CD4-positive, CD25-positive, alpha-beta regulatory T cell (primary cell): ENCODE results near the gene CPN2. TPM values are rescaled to one million over a fixed set of nuclear protein-coding genes. Genes with fewer than 3 reads are reported as not detected.

ENCODE experiments used
- ATAC-seq, 2 donors: fragments of 150-1000 bp; cut with Tn5 transposase; one replicate each; pipeline ENCODE4 v1.10.0; 2021; ENCODE audit warnings: low read depth in 2 of 2, moderate number of reproducible peaks in 2 of 2, moderate library complexity in 1 of 2
- DNase-seq, 3 donors: peaks; one replicate each; pipeline versions ENCODE4 v3.0.0 to v3.0.0-alpha.2; 2012 to 2022; ENCODE audit warnings: mixed read lengths in 1 of 3
- H3K27ac ChIP-seq: one replicate; pipeline ENCODE4 v1.7.0; 2013; ENCODE audit warnings: mild to moderate bottlenecking, low read length; ENCODE audit not compliant: insufficient read depth, poor library complexity, severe bottlenecking
- H3K27me3 ChIP-seq: one replicate; pipeline ENCODE4 v1.7.0; 2013; ENCODE audit warnings: low read length; ENCODE audit not compliant: control insufficient read depth, insufficient read depth
- H3K36me3 ChIP-seq: one replicate; pipeline ENCODE4 v1.7.0; 2013; ENCODE audit warnings: mild to moderate bottlenecking, low read length, moderate library complexity; ENCODE audit not compliant: control insufficient read depth, insufficient read depth
- H3K4me1 ChIP-seq: 2 replicates; pipeline ENCODE4 v1.7.0; 2013; ENCODE audit warnings: mild to moderate bottlenecking, low read length; ENCODE audit not compliant: insufficient read depth, control insufficient read depth, poor library complexity, severe bottlenecking
- H3K4me3 ChIP-seq: one replicate; pipeline ENCODE4 v1.7.0; 2013; ENCODE audit warnings: low read depth, mild to moderate bottlenecking, low read length, moderate library complexity
- H3K9me3 ChIP-seq, 2 experiments: 1 replicate in 1 of 2; 2 replicates in 1 of 2; pipeline ENCODE4 v1.7.0; 2013; ENCODE audit warnings: low read length in 2 of 2, mild to moderate bottlenecking in 1 of 2, moderate library complexity in 1 of 2; ENCODE audit not compliant: control insufficient read depth in 2 of 2
- H3K27ac Mint-ChIP-seq, 3 donors: one replicate each; pipeline ENCODE4 v1.8.0; 2020 to 2022; ENCODE audit warnings: mild to moderate bottlenecking in 3 of 3, mixed read lengths in 3 of 3, moderate library complexity in 2 of 3
- H3K27me3 Mint-ChIP-seq: one replicate; pipeline ENCODE4 v1.8.0; 2022; ENCODE audit warnings: mild to moderate bottlenecking, mixed read lengths
- H3K36me3 Mint-ChIP-seq: one replicate; pipeline ENCODE4 v1.8.0; 2020; ENCODE audit warnings: mixed read lengths
- H3K4me1 Mint-ChIP-seq, 4 donors: one replicate each; pipeline ENCODE4 v1.8.0; 2020 to 2022; ENCODE audit warnings: mixed read lengths in 4 of 4, mild to moderate bottlenecking in 1 of 4
- H3K4me3 Mint-ChIP-seq, 4 donors: one replicate each; pipeline ENCODE4 v1.8.0; 2020 to 2022; ENCODE audit warnings: mild to moderate bottlenecking in 4 of 4, mixed read lengths in 4 of 4, moderate library complexity in 3 of 4
- H3K9me3 Mint-ChIP-seq, 7 donors: one replicate each; pipeline ENCODE4 v1.8.0; 2020 to 2022; ENCODE audit warnings: mixed read lengths in 7 of 7, mild to moderate bottlenecking in 3 of 7, moderate library complexity in 2 of 7
- polyA plus RNA-seq, 4 donors: library from polyadenylated mRNA; unstranded; fragments of 300-500 nt; fragmentation: Illumina TruSeq; gene quantifications; one replicate each; pipeline ENCODE4 v1.2.3, GENCODE V29; 2021
- total RNA-seq: library from RNA; stranded (reverse); gene quantifications from one replicate; pipeline ENCODE4 v1.2.3, GENCODE V29; 2022

The CPN2 gene
- total and polyA plus RNA-seq, 5 donors from 2014 or later, result not detected

DNA sequence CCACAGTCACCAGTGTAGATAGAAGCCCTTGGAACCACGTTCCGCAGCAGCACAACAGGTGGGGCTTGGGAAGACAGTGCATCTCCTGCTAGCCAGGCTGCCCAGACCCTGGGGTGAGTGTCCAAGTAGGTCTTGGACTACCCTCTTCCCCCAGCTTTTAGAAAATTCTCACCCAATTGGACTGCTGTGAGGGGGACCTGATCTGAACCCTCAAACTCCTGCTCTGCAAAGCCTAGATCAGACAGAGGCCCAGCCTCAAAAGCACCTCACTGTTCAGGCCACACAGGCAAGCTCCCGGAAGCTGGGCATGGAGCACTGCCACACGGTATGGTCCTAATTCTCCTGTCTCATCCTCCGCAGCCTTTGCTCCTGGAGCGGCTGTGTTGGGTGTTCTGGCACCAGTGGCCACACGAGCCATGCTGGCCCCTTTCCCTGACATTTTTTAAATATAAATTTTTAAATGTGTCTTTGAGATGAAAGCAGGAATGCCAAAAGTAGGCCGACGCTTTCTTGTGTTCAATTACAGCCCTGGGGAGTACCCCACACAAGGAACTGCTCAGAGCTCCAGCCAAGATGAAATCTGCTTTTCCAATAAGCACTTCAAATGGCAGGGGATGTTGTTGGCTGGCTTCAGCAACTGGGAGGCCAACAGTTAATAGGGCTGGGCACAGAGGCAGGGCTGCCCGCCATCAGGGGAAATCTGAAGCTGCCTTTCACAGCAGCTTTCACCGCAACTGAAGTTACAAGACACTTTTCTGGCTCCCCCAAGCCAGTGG, 40.9 kb downstream of the CPN2 start:
- Histone ChIP-seq H3K27me3 (no peaks in the 10 kb centered on the region), H3K9me3 (no peaks in the 10 kb centered on the region), H3K36me3 (no peaks in the 10 kb centered on the region), H3K4me1 (peaks cover 34% of the 10 kb centered on the region), H3K27ac (no peak overlapping the region), H3K4me3 (no peak overlapping the region)
- Mint-ChIP-seq H3K4me3 (no peak overlapping the region), H3K36me3 (no peaks in the 10 kb centered on the region), H3K27me3 (peaks cover 4% of the 10 kb centered on the region), H3K4me1 (peaks cover 24 to 62% (median 38%) of the 10 kb centered on the region in 4 donors), H3K9me3 (no peaks in the 10 kb centered on the region), H3K27ac (peak overlapping the region in 2 of 3 donors; percentile 22 to 52)
- ATAC-seq (no peak), DNase-seq (no peak)

DNA sequence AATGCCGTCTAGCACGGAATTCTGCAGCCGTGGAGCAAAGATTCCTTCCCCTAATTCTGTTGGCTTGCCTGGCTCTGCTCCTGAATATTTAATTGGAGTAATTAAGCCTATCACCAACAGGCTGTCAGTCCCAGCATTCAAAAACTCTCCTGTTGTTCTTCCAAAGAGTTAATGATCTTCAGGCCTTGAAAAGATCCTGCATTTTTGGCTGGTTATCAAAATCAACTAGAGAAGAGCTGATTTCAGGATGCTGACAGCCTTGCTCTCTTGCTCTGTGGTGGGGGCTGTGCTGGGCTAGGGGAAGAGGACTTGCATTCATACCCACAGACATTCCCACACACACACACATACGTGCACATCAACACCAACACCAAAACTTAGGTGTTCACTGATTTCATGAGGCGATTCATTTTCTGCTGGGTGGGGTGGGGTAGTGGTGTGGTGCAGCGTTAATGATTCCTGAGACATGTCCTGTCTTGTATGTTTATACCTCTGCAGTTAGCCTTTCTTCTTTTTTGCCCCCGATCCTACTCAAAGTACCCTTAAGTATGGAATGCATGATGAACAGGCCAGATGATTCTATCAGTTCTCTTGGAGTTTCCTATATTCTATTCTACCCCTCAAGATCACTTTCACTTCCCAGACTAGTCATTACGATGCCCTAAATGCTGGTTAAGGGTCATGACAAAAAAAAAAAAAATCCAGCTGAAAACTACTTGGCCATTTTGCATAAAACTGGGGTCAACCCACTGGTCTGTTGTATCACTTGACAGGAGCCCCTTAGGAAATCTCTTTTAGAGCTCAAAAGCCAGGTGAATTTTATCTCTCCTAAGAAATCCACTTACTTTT, 42.3 kb downstream of the CPN2 start:
- H3K27ac ChIP-seq, result no peak overlapping the region
- H3K27me3 ChIP-seq, result no peaks in the 10 kb centered on the region
- DNase-seq (no peak), ATAC-seq (no peak)
- H3K4me1 Mint-ChIP-seq, result peaks cover 24 to 64% (median 40%) of the 10 kb centered on the region in 4 donors
- no peak overlapping the region for H3K4me3 ChIP-seq
- H3K4me3 Mint-ChIP-seq, result peak overlapping the region in 1 of 4 donors; percentile 7
- H3K36me3 Mint-ChIP-seq, result no peaks in the 10 kb centered on the region
- H3K4me1 ChIP-seq, result peaks cover 38% of the 10 kb centered on the region
- peak overlapping the region in 2 of 3 donors; percentile 2 to 60 for H3K27ac Mint-ChIP-seq
- no peaks in the 10 kb centered on the region for H3K9me3 ChIP-seq
- H3K36me3 ChIP-seq, result no peaks in the 10 kb centered on the region
- H3K27me3 Mint-ChIP-seq, result no peaks in the 10 kb centered on the region
- peaks cover 0 to 4% (median 1%) of the 10 kb centered on the region in 7 donors for H3K9me3 Mint-ChIP-seq

DNA sequence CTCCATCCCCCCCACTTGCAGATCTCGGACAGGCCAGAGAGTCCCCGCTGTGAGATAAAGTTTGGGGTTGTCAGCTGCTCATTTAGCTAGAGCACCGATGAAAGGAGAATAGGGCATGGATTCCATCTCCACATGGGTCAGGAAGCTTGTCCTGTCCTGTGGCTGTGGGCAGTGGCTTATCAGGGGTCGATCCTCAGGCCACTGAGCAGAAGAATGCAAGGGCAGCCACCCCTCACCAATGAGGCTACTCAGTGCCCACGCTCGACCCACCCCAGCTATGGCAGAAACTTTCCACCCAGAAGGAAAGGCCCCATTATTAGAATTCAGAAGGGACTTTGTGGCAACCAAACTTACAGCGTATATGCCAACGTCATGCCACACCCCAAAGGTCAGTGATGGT, 43.3 kb downstream of the CPN2 start:
- ATAC-seq, result no peak
- Histone ChIP-seq H3K9me3 (no peaks in the 10 kb centered on the region), H3K4me1 (peaks cover 38% of the 10 kb centered on the region), H3K27ac (no peak overlapping the region), H3K36me3 (no peaks in the 10 kb centered on the region), H3K4me3 (no peak overlapping the region), H3K27me3 (no peaks in the 10 kb centered on the region)
- DNase-seq, result no peak
- Mint-ChIP-seq H3K9me3 (peaks cover 0 to 4% (median 1%) of the 10 kb centered on the region in 7 donors), H3K4me3 (peak overlapping the region in 2 of 4 donors; percentile 77 to 78), H3K27ac (peak overlapping the region in 2 of 3 donors; percentile 47 to 96), H3K4me1 (peaks cover 24 to 63% (median 40%) of the 10 kb centered on the region in 4 donors), H3K27me3 (no peaks in the 10 kb centered on the region), H3K36me3 (no peaks in the 10 kb centered on the region)

DNA sequence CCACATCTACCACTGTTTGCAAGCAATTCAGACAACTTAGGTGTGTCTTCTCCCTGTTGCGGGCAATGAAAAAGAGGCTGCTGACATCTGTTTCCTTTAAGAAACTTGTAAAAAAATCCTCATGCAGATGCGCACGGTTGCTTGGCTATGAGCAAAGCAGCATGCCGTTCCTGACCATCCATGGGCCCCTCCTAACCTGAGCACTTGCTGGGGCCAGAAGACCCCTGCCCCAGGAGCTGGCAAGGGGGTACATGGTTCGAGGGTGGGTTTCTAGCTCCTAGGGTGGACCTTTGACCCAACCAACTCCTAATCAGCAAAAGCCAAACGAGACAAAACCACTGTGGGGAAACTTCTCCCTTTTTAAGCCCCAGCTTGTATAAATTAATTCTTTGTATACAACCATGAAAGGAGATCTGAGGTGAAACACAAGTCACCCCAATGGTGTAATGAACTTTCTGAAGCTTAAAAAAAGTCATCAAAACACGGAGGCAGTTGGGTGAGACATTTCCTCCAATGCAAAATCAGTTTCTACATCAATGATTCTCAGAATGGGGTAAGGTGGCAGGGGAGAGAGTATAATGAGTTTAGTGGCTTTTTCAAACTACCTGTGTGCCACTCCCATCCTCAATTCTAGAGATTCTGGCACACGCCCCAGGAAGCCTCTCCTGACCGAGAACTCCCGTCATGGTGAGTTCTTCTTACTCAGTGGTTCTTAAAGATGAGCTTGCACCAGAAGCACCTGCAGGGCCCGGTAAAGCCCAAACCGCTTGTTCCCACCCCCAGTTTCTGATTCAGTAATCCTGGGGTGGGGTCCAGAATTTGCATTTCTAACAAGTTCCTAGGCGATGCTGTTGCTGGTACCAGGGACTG, 44.1 kb downstream of the CPN2 start:
- Histone ChIP-seq H3K27me3 (no peaks in the 10 kb centered on the region), H3K4me3 (peak overlapping the region; percentile 74), H3K27ac (peak overlapping the region; percentile 55), H3K4me1 (peaks cover 38% of the 10 kb centered on the region), H3K36me3 (no peaks in the 10 kb centered on the region), H3K9me3 (no peaks in the 10 kb centered on the region)
- peak overlapping the region; percentile 76 to 90 (median 78) for H3K4me3 Mint-ChIP-seq
- H3K9me3 Mint-ChIP-seq, result peaks cover 0 to 4% (median 1%) of the 10 kb centered on the region in 7 donors
- H3K4me1 Mint-ChIP-seq, result peaks cover 24 to 55% (median 40%) of the 10 kb centered on the region in 4 donors
- DNase-seq (peak in 2 of 3 donors; percentile 54 to 96), ATAC-seq (peak; percentile 74 to 82)
- H3K27ac Mint-ChIP-seq, result peak overlapping the region; percentile 81 to 96 (median 89)
- no peaks in the 10 kb centered on the region for H3K27me3 Mint-ChIP-seq
- no peaks in the 10 kb centered on the region for H3K36me3 Mint-ChIP-seq

DNA sequence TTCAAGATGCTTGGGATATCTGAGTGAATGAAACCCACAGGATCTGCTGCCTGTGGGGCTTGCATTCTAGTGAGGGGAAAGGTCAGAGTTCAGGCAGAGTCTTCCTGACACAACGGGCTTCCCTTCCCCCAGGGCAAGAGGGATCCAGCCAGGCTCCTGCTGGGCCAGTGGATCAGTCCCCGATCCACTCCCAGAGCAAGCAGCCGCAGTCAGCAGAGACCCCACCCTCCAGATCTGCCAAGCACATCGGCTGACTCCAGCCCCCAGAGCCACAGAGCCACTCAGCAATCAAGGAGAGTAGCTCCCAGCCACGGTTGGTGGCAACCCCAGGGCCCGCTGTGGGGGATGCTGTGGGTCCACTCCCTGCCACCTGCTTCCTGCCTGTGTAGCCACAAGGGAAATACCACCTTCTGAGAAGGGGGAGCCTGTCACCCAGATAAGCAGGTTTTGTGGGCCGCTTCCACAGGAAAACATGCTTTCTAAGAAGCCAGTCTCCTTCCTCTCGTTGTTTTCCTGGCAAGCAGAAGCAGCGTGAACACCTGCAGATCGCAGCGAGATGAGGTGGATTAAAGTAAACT, 44.9 kb downstream of the CPN2 start:
- H3K27ac Mint-ChIP-seq, result peak overlapping the region; percentile 81 to 96 (median 89)
- no peaks in the 10 kb centered on the region for H3K36me3 Mint-ChIP-seq
- H3K27me3 Mint-ChIP-seq, result no peaks in the 10 kb centered on the region
- Histone ChIP-seq H3K4me1 (peaks cover 38% of the 10 kb centered on the region), H3K9me3 (no peaks in the 10 kb centered on the region), H3K4me3 (peak overlapping the region; percentile 74), H3K27me3 (no peaks in the 10 kb centered on the region), H3K36me3 (no peaks in the 10 kb centered on the region), H3K27ac (peak overlapping the region; percentile 55)
- peaks cover 24 to 50% (median 40%) of the 10 kb centered on the region in 4 donors for H3K4me1 Mint-ChIP-seq
- H3K4me3 Mint-ChIP-seq, result peak overlapping the region; percentile 76 to 90 (median 78)
- H3K9me3 Mint-ChIP-seq, result peaks cover 0 to 4% (median 1%) of the 10 kb centered on the region in 7 donors
- DNase-seq, result peak in 2 of 3 donors; percentile 58 to 98
- ATAC-seq, result peak; percentile 64 to 65

DNA sequence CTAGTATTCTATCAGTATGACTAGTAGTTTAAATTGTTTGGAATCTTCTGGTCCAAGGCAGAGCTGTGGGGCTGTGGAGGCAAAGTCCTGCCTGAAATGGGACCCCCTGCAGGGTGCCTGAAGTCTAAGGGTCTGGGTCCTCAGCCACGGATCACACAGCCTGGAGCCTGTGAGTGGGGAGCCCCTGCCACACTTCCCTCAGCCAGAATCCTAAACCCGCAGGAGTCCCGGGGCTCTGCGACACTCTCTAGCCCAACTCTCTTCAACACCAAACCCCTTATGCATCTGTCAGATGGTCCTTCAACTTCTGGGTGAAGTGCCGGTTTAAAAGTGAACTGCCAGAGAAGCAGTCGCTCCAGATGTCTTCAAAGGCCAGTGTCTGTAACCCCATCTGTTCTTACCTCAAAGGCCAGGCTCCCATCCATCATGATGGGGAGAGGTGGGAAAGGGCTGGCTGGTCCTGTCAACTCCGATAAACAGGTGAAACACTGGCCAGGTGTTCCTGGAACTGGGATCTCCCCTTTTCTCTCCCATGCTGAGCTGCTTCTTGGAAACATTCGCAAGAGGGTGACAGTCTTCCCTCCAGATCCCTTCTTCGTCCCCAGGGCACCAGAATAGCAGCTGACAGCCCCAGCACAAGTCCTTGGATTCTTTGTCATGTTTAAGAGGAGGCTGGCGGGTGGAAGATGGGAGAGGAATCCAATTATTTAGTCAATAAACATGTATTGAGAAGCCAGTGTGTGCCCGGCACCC, 45.6 kb downstream of the CPN2 start:
- DNase-seq, result no peak
- no peaks in the 10 kb centered on the region for H3K36me3 ChIP-seq
- peaks cover 38% of the 10 kb centered on the region for H3K4me1 ChIP-seq
- H3K4me1 Mint-ChIP-seq, result peaks cover 30 to 50% (median 39%) of the 10 kb centered on the region in 4 donors
- peaks cover 0 to 4% (median 1%) of the 10 kb centered on the region in 7 donors for H3K9me3 Mint-ChIP-seq
- no peak for ATAC-seq
- H3K9me3 ChIP-seq, result no peaks in the 10 kb centered on the region
- no peak overlapping the region for H3K4me3 ChIP-seq
- no peaks in the 10 kb centered on the region for H3K36me3 Mint-ChIP-seq
- H3K27me3 Mint-ChIP-seq, result no peaks in the 10 kb centered on the region
- peak overlapping the region; percentile 13 to 91 (median 89) for H3K27ac Mint-ChIP-seq
- no peak overlapping the region for H3K27ac ChIP-seq
- no peaks in the 10 kb centered on the region for H3K27me3 ChIP-seq
- H3K4me3 Mint-ChIP-seq, result peak overlapping the region; percentile 23 to 90 (median 78)
